ENCODE data around the gene FSTL3.
"Not testable (repeated sequence)": the region's sequence is repeated elsewhere in the genome, so short reads cannot be mapped to it uniquely, and the experiment has no call there.

The FSTL3 gene

GRCh38 chr19:676339-677105 is at the start of gene FSTL3:
TSS of gene FSTL3 (plus strand) at chr19:676392. CDS start at chr19:676424, 32 bp downstream.
- peak within 1 kb of the TSS; percentile 78 for H3K4me3 ChIP-seq (ENCODE audit: low read depth, low read length)
- no peak for TF ChIP-seq CTCF (IDR thresholded peaks at IDR 0.05; ENCODE audit: insufficient read depth, low read length, missing control alignments)
- no peak for DNase-seq (ENCODE audit: low read depth, low spot score)
- ChIA-PET POLR2A (interaction anchor here (0.8 to 1.8 kb wide), 6 partner anchors 8 to 145 kb away, joined by 3 to 10 read pairs (median 4); partner anchors contain the start of genes BSG, CDC34 and RNF126), CTCF (interaction anchor here (1.1 to 1.2 kb wide), 2 partner anchors 9 to 57 kb away, joined by 3 to 5 read pairs; no protein-coding TSS in a partner anchor)

- H3K4me3 ChIP-seq (ENCODE audit: low read depth, low read length); DNase-seq (ENCODE audit: low read depth, low spot score); POLR2A ChIA-PET: not testable (repeated sequence)
- CTCF ChIA-PET, result interaction anchor here (2.1 kb wide), 1 partner anchor 42 kb away, joined by 9 read pairs; no protein-coding TSS in a partner anchor
Measured at GRCh38 chr19:626566-626965, 49.6 kb upstream of the FSTL3 start.

- ChIA-PET POLR2A (no interaction called here), CTCF (no interaction called here)
- H3K4me3 ChIP-seq (ENCODE audit: low read depth, low read length), result no peak overlapping the region
- peak; percentile 43 for TF ChIP-seq CTCF (IDR thresholded peaks at IDR 0.05; ENCODE audit: insufficient read depth, low read length, missing control alignments)
- no peak for DNase-seq (ENCODE audit: low read depth, low spot score)
Measured at GRCh38 chr19:628168-628567, 48.0 kb upstream of the FSTL3 start.

- DNase-seq (ENCODE audit: low read depth, low spot score); H3K4me3 ChIP-seq (ENCODE audit: low read depth, low read length); POLR2A ChIA-PET: not testable (repeated sequence)
- CTCF ChIA-PET, result interaction anchor here (1.6 kb wide), 1 partner anchor 98 kb away, joined by 3 read pairs; the partner anchor contains the start of gene CDC34
Measured at GRCh38 chr19:629515-629914, 46.7 kb upstream of the FSTL3 start.

- no peak overlapping the region for H3K4me3 ChIP-seq (ENCODE audit: low read depth, low read length)
- DNase-seq (ENCODE audit: low read depth, low spot score), result no peak
- no peak for TF ChIP-seq CTCF (IDR thresholded peaks at IDR 0.05; ENCODE audit: insufficient read depth, low read length, missing control alignments)
- ChIA-PET CTCF (interaction anchor here (1.6 to 1.8 kb wide), 2 partner anchors 18 to 99 kb away, joined by 3 to 4 read pairs; partner anchors contain the start of gene CDC34), POLR2A (no interaction called here)
Measured at GRCh38 chr19:629961-630714, 46.1 kb upstream of the FSTL3 start.

- peak overlapping the region; percentile 89 for H3K4me3 ChIP-seq (ENCODE audit: low read depth, low read length)
- ChIA-PET CTCF (interaction anchor here (0.7 kb wide), 1 partner anchor 101 kb away, joined by 3 read pairs; the partner anchor contains the start of gene CDC34), POLR2A (no interaction called here)
- TF ChIP-seq CTCF (IDR thresholded peaks at IDR 0.05; ENCODE audit: insufficient read depth, low read length, missing control alignments), result no peak
- no peak for DNase-seq (ENCODE audit: low read depth, low spot score)
Measured at GRCh38 chr19:632579-633067, 43.6 kb upstream of the FSTL3 start.
